GM12801 (cell line): ENCODE data around the gene CAMK2N1.

Source experiments
- TF ChIP-seq, protein P1 (sequence below): IDR thresholded peaks from one replicate; pipeline ENCODE4 v1.5.1; 2011; ENCODE audit warnings: control low read depth; ENCODE audit not compliant: insufficient read length; ENCODE audit errors: extremely low read depth

The CAMK2N1 gene

DNA sequence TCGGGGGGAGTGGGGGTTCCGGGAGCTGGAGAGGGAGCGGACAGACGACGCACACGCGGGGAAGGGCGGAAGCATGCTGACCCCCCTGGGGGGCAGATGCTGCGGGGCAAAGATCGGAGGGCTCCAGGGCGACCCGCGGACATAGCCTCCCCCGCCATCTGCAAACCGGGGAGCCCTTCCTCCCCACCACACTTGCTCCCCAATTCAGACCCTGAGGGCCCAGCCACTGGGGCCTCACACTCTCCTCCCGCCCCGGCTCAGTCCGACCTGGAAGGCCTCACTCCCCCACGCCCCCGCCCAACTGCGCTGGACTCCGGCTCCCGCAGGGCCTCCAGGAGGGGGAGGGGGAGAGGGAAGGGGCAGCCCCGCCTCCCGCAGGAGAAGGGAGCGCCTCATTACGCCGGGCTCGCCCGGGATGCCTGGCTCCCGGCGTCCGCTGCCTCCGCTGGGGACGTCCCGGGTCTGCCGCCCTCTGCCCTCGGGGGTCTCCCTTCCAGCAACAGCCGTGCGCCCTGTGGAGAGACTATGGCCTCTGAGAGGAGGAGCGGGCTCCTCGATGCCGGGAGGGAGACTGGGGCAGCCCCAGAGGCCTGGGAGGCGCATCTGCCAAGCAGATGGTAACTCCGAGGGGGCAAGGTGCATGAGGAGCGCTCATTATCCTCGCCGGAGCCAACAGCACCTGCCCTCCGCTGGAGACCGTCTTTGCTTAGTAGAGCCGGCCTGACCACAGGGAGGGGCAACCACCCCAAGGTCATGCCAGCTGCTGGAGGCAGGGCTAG, 636 bp upstream of the CAMK2N1 start:
- TF ChIP-seq, protein P1, sequence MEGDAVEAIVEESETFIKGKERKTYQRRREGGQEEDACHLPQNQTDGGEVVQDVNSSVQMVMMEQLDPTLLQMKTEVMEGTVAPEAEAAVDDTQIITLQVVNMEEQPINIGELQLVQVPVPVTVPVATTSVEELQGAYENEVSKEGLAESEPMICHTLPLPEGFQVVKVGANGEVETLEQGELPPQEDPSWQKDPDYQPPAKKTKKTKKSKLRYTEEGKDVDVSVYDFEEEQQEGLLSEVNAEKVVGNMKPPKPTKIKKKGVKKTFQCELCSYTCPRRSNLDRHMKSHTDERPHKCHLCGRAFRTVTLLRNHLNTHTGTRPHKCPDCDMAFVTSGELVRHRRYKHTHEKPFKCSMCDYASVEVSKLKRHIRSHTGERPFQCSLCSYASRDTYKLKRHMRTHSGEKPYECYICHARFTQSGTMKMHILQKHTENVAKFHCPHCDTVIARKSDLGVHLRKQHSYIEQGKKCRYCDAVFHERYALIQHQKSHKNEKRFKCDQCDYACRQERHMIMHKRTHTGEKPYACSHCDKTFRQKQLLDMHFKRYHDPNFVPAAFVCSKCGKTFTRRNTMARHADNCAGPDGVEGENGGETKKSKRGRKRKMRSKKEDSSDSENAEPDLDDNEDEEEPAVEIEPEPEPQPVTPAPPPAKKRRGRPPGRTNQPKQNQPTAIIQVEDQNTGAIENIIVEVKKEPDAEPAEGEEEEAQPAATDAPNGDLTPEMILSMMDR = no peak

DNA sequence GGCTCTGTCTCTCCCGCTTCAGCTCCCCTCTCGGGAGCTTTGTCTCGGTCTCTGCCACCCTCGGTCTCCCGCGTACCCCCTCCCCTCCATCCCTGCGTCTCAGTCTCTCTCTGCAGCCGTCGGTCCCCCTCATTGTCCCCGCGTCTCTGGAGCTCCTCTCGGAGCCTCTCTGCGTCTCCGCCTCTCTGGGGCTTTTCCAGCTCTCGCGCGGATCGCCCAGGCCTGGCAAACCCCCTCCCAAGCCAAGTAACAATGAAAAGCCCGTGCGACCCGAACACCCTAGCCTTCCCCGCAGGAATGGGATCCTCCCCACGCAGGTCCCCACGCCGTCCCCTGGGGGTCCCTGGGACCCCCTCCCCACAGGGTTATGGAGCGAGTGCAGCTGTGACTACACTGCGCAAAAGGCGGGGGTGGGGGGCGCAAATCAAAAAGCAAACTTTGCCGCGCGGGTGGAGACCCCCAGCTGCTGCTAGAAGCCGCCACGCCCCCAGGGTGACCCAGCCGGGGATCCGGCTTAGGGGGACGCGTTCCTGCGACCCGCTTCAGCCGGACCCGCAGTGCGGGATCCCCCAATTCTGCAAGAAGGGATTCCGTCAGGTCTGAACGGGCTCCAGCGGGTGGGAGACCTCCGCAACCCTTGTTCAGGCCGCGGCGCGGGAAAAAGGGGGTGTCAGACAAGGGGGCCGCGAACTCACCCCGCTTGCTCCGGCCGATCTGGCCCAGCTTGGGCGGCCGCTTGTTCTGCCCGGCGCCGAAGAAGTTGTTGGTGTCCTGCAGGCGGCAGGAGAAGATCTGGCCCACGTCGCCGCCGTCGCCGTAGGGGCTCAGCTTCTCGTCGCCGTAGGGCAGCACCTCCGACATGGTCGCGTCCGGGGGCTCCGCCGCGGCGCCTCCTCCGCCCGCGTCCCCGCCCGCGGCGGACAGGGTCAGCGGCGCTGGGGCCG, 1.2 kb downstream of the CAMK2N1 start:
- TF ChIP-seq, protein P1 = no peak

DNA sequence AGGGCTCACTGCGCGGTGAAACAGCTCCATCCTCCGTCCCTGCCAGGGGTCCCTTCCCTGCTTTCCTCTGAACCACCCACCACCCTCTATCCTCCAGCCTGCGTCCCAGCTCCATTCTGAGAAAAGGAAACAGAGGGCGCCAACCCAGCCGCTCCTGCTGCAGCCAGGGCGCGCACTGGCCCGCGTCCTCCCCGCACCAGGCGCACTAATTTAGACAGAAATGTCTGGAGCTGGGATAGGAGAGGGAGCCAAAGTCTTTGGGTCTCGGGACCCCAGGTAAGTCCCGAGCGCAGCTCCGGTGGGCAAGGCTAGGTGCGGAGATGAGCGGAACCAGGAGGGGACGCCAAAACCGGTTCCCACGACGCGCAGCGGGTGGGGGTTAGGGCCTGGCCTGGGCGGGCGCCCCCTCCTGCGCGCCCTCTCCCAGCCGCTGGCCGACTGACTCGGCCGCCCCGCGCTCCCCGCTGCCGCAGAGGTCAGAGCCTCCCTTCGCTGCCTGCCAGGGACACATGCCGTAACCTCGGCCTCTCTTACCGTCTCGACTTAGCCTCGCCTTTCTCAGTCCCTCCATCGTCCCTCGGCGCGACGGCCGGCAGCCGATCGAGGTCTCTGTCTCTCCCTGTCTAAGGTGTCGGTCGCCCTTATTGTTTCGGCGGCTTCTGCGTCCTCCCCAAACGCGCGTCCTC, 2.0 kb downstream of the CAMK2N1 start:
- TF ChIP-seq, protein P1 = no peak

DNA sequence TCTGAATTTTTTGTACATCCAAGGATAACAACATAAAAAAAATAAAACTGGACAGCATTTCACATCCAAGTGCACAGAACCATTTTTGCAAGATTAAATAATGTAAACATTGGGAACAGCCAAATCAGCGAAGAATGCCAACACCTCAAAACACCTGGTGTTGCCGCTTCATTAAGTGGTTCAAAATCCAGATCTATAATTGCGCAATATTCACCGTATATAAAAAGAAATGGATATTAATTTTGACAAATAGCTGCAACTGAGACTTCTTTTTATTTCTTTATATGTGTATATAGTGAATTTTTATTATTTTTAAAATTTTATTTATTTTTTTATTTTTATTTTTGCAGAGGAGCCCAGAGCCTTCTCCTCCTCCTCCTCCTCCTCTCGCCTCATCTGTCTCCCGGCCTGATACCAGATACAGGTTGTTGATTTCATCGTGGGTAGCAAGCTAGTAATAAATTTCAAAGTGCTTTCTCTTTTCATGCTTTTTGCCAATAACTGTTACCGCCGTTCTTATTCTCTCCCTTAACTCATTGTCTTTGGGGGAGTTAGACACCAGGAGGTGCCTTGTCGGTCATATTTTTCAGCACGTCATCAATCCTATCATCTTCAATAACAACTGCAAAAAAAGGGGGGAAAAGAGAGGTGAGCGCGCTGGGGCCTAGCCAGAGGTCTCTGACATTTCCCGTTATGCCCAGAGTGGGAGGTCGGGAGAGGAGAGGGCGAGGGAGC, 2.7 kb downstream of the CAMK2N1 start:
- TF ChIP-seq, protein P1 = no peak

DNA sequence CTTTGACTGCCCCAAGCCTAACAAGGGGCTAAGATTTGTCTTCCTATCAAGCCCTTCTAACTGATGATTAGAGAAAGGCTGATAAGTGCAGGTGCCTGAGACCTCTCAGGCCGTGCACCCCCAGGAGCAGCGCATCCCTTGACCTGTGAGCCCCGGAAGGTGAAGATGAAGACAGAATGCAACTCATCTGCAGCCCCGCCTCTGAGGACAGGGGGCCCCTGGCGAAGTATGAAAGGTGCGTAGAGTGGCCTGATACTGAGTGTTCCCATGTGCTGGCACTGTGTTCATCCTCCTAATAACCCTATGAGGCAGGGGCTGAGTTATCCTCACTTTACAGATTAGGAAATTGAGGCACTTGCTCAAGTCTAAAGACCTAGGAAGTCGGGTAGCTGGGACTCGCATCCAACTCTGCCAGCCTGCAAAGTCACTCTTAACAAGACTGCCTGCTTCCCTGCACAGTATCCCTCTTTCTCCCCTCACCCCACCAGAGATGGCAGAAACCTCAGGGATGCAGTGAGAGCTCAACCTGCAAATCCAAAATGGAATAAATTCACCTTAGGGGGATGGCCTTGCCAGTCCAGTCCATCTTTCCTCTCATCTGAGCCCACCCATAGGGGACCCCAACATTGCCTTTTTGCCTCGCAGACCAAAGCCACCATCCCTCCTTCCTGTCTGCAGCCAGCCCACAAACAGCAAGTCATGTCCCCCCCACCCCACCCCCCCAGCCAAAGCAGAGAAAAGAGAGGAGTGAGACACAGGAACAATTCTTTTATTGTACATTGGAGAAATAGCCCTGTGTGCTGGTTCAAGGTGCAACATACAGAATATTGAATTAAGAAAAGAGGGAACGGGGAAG, 4.1 kb downstream of the CAMK2N1 start:
- TF ChIP-seq, protein P1 = no peak

DNA sequence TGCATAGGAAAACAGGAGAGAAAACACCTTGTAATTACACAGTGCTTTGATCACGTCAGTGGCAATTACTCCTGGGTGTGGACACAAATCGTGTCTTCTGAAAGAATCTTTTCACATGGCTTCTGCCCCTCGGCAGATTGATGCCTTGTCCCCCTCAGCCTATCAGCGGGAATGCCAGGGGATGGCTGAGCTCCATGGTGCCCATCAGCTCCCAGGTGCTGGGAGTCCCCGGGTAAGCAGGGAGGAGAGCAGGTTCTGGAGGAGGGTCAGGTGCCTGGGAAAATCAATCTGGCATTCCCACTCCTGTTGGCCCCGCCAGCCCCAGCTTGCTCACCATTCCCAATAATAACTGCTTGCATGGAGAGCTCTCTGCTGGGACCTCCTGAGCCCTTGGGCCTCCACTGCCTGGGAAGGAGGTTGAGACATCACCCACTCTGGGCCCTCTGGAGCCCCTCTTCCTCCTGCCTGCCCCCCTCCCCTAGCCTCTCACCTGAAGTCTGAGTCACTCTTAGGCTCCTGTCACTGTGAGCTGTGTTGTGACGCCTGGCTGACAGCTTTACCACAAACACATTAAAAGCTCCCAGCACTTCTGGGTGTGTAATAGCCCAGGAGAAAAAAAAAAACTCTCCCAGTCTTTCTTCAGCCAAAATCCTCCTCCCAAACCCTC, 4.9 kb downstream of the CAMK2N1 start:
- TF ChIP-seq, protein P1 = no peak
